ENCODE measurements around the gene VPS26C.

- TF ChIP-seq, protein P1, sequence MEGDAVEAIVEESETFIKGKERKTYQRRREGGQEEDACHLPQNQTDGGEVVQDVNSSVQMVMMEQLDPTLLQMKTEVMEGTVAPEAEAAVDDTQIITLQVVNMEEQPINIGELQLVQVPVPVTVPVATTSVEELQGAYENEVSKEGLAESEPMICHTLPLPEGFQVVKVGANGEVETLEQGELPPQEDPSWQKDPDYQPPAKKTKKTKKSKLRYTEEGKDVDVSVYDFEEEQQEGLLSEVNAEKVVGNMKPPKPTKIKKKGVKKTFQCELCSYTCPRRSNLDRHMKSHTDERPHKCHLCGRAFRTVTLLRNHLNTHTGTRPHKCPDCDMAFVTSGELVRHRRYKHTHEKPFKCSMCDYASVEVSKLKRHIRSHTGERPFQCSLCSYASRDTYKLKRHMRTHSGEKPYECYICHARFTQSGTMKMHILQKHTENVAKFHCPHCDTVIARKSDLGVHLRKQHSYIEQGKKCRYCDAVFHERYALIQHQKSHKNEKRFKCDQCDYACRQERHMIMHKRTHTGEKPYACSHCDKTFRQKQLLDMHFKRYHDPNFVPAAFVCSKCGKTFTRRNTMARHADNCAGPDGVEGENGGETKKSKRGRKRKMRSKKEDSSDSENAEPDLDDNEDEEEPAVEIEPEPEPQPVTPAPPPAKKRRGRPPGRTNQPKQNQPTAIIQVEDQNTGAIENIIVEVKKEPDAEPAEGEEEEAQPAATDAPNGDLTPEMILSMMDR (IDR thresholded peaks at IDR 0.05 in 8 of 11, conservative IDR thresholded peaks at IDR 0.05 in 3 of 11), result no peak
- TF ChIP-seq POLR2A (IDR thresholded peaks at IDR 0.05), result no peak
Observed at GRCh38 chr21:37210799-37211198, 56.3 kb downstream of the VPS26C start.
